SKM-1 (cell line): ENCODE measurements around the gene E2F3.

Source experiments
- DNase-seq: peaks from one replicate; lab custom pipeline; 2025; ENCODE audit not compliant: unreplicated experiment; lab: John Stamatoyannopoulos, UW

Gene E2F3

DNA sequence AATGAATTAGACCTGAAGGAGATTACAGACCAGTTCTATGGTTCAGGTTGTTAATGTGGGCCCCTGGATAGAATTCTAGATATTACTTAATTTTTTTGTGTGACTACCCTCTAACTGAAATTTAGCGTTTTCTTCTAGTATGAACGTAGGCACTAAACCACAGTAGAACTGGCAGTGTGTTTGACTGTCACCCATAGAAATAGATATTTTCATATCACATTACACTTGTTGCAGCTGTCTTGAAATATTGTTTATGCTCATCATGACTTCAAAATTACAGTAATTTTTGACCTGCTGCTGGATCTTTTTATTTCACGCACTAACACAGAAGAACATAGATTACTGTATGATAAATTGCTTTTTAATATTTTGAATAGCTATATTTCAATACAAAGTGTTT, 31.6 kb downstream of the E2F3 start:
- no peak for DNase-seq

DNA sequence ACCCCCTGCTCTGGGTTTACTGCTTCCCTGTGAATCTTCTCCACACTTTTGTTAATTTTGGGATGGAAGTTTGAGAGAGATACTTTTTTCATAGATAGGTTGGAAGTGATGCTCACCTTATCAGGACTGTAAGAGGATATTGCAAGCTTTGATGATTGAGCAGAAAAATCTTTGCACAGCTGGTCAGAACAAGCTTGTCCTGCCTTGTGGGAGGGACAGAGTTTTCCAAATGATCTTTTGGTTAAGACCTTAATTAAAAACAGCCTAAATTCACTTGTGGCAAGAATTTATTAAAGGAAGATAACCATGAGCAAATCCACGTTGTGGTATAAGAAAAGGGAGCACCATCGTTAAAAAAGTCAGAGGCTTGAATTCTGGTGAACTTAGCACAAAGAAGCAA, 32.2 kb downstream of the E2F3 start:
- no peak for DNase-seq

DNA sequence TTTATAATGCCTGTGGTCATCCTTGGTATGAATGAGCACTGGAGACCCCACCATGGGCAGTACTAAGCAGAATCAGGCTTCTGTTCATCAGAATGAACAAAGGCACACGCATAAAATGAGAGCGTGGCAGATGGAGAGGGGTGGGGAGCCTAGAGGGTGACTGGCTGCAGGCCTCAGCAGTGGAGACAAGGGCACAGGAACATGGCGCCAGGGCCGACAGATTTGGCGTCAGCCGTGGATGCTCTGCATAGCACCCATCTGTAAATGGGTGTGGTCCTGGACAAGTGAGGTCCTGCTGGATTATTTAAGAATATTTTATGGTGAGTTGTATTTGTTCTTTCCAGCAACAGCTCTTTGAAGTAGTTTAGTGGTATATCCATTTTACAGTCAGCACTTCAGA, 33.1 kb downstream of the E2F3 start:
- DNase-seq: no peak

DNA sequence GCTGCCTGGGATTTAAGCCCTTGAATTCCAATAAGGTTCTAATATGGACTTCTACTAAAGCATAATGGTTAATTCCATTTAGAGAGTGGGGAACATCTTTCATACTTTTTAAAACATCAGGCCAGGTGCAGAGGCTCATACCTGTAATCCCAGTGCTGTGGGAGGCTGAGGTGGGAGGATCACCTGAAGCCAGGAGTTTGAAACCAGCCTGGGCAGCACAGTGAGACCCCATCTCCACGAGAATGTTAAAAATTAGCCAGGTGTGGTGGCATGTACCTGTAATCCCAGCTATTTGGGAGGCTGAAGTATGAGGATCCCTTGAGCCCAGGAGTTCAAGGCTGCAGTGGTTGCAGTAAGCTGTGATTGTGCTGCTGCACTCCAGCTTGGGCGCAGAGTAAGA, 35.0 kb downstream of the E2F3 start:
- DNase-seq: no peak

- DNase-seq: no peak
Measured at GRCh38 chr6:20437639-20438038, 36.0 kb downstream of the E2F3 start.

DNA sequence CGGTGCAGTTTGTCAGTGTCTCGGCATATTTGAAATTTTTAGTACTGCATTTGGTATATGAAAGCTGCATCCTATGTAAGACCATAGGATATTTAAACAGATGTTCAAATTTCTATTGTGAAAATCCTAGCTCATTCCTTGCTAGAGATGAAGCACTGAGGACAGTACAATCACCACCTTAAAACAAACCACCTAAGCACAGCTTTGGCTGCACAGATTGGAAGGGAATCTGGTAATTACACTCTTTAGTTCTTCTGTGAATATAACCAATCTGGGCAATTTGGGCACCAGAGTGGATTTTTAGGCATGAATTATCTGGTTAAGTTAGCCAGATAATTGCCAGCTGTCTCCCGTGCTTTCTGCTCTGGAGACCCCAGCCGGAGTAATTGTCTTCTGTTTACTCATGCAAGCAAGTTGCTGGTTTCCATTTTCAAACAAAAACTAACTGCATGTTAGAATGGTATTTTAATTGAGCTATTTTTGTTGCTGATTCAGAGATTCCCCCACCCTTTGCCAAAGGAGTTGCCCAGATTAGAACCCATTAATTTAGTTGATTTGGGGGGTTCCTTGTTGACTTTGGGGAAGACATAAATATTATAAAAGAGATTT, 36.9 kb downstream of the E2F3 start:
- no peak for DNase-seq

GRCh38 chr6:20439558-20439957, 37.9 kb downstream of the E2F3 start:
- DNase-seq: no peak

DNA sequence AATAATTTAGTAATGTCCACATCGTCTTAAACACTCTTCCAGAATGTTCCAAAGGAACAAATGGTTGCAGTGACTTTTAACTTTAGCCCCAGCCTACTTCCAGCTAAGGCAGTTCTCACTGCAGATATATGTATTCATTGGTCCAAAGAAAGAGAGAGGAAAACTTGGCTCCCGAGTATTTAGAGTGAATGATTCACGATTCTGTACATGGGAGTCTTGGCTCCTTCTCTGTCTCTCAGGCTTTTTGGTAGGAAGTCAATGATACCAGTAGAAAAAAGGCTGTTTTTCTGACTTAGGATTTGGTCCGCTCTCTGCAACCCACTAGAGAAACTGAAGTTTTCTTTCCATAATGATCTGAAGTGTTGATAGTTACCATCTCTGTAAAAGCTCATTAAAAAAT, 38.6 kb downstream of the E2F3 start:
- no peak for DNase-seq

DNA sequence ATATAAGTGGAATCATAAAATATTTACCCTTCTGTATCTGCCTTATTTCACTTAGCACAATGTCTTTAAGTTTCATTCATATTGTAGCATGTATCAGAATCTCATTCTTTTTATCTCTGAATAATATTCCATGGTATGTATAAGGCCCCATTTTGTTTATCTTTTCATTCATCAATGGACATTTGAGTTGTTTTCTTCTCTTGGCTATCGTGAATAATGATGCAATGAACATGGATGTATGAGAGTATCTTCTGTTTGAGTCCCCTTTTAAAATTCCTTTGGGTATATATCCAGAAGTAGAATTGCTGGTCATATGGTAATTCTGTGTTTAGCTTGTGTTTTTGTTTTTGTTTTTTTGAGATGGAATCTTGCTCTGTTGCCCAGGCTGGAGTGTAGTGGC, 39.6 kb downstream of the E2F3 start:
- no peak for DNase-seq

DNA sequence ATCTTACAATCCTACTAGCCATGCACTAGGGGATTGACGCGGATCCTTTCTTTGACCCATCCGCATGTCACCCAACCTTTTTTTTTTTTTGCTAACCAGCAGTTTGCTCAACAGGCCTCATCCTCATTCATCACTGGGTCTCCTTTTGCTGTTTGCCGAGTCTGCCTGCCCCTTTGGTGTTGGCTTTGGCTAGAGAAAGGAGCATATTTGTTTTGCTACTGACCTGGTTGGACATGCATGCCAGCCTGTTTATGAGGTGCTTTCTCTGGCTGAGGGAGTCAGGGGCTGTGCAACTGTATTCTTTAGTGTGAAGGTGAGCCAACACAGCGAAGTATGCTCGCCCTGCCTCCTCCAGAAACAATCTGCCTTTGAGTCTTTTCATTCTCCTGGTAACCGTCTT, 40.2 kb downstream of the E2F3 start:
- no peak for DNase-seq

GRCh38 chr6:20444786-20445271, 43.1 kb downstream of the E2F3 start:
- no peak for DNase-seq

- DNase-seq: no peak
Measured at GRCh38 chr6:20447157-20447556, 45.5 kb downstream of the E2F3 start.

- DNase-seq: no peak
Measured at GRCh38 chr6:20447581-20448132, 46.0 kb downstream of the E2F3 start.

- no peak for DNase-seq
Measured at GRCh38 chr6:20448828-20449227, 47.1 kb downstream of the E2F3 start.

GRCh38 chr6:20454204-20454824, 52.6 kb downstream of the E2F3 start:
- DNase-seq: no peak

GRCh38 chr6:20455251-20455940, 53.7 kb downstream of the E2F3 start:
- no peak for DNase-seq

GRCh38 chr6:20458027-20458894, 56.6 kb downstream of the E2F3 start:
- no peak for DNase-seq

DNA sequence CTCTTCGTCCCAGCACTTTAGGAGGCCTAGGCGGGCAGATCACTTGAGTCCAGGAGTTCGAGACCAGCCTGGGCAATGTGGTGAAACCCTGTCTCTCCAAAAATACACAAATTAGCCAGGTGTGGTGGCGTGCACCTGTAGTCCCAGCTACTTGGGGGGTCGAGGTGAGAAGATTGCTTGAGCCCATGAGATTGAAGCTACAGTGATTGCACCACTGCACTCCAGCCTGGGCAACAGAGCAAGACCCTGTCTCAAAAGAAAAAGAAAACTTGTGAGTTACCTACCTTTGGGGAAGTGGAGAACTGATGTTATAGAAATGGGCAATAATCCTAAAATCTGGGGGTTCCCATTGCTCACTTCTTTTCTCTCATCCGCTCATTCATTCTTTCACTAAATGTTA, 58.0 kb downstream of the E2F3 start:
- DNase-seq: no peak

DNA sequence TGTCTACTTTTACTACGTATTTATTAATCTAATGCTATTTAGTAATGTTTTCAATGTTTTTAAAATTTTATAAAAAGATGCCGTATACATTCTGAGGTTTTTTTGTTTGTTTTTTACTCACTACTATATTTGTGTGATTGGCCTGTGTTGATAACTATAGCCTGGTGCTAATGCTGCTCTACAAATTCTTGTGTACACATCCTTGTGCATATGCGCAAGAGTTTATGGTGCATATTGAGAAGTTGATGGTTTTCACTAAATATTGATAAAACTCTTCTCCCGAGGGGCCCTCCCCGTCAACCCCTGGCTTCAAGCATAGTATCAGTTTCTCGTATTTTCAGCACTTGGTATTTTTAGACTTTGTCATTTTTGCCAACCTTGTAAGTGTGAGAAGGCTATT, 59.9 kb downstream of the E2F3 start:
- DNase-seq: no peak

DNA sequence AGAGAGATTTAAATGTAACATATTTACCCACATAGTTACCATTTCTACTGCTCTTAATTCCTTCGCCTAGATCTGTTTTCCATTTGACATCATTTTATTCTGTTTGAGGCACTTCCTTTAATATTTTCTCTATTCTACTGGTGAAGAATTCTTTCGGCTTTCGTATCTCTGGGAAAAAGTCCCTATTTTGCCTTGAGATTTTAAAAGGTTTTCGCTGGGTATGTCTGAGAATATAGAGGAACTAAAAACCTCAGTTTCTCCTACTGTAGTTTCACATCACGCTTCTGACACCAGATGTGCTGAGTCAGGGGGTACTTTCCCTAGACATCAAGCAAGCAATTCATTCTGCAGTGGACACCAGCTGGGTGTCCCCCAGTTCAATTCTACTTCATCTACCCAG, 61.7 kb downstream of the E2F3 start:
- DNase-seq: no peak

- DNase-seq: no peak
Measured at GRCh38 chr6:20464041-20464440, 62.4 kb downstream of the E2F3 start.
